Measurements from ENCODE around the gene ANLN. TPM values are rescaled to one million over a fixed set of nuclear protein-coding genes. Genes with fewer than 3 reads are reported as not detected.
"Not testable (repeated sequence)": the region's sequence is repeated elsewhere in the genome, so short reads cannot be mapped to it uniquely, and the experiment has no call there.

The ANLN gene
- total and polyA plus RNA-seq, 2 experiments from 2014 or later = 26.9 to 66.7 TPM

DNA sequence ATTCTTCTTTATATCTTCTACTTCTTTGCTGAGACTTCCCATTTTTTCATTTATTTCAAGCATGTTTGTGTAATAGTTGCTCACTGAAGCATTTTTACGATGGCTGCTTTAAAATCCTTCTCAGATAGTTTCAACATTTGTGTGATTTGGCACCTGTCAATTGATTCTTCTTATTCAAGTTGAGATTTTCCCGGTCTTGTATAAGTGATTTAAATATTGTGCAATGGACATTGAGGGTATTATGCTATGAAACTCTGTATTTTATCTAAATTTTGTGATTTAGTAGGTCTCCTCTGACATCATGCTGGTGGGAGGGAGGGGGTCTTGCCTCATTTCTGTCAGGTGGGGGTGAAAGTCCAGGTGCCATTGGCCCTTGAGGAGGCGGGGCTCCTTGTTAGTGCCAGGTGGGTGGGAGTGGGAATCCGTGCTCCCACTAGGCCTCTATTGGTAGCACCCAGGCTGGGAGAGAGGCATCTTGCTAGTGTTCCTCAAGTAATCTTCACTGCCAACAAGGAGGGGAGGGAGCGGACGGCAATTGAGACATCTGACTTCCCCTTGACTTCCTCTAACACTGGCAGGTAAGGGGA is 73.0 kb downstream of the ANLN start:
- H3K27ac Mint-ChIP-seq = no peak overlapping the region
- H3K36me3 Mint-ChIP-seq (ENCODE audit: low read depth) = peaks cover 8% of the 10 kb centered on the region; the same call in 1 of the 3 replicates
- no peak overlapping the region for H2AFZ ChIP-seq
- H3K27me3 ChIP-seq (ENCODE audit: insufficient read depth) = no peaks in the 10 kb centered on the region
- TF ChIP-seq ZNF114 (CRISPR knock-in tag; IDR thresholded peaks at IDR 0.05) (no peak), JUNB (IDR thresholded peaks at IDR 0.05; ENCODE audit: unreplicated experiment) (no peak), EZH2phosphoT487 (IDR thresholded peaks at IDR 0.05; ENCODE audit: unreplicated experiment) (no peak), STAT1 (IDR thresholded peaks at IDR 0.05; ENCODE audit: unreplicated experiment) (no peak), POLR2AphosphoS5 (IDR thresholded peaks at IDR 0.05; ENCODE audit: low read depth) (no peak)
- H3K27ac ChIP-seq (ENCODE audit: low read depth) = no peak overlapping the region
- H3K79me2 ChIP-seq (replicated peaks; ENCODE audit: insufficient read depth) = no peaks in the 10 kb centered on the region
- no peaks in the 10 kb centered on the region for H3K9me2 ChIP-seq (ENCODE audit: insufficient read depth)
- no peak overlapping the region for H3K4me2 ChIP-seq
- H3K4me1 Mint-ChIP-seq = no peaks in the 10 kb centered on the region
- H3K36me3 ChIP-seq (ENCODE audit: insufficient read depth) = no peaks in the 10 kb centered on the region
- ATAC-seq = no peak
- peaks cover 10% of the 10 kb centered on the region for H3K9me3 Mint-ChIP-seq
- no peak for DNase-seq (ENCODE audit: low spot score)
- no peaks in the 10 kb centered on the region for H4K20me1 ChIP-seq (replicated peaks; ENCODE audit: insufficient read depth)
- H3K4me1 ChIP-seq (ENCODE audit: insufficient read depth) = no peaks in the 10 kb centered on the region
- H3K27me3 Mint-ChIP-seq (ENCODE audit: insufficient read depth, low read depth, poor library complexity) = no peaks in the 10 kb centered on the region
- H3K4me3 Mint-ChIP-seq = no peak overlapping the region
- H3F3A ChIP-seq (replicated peaks; ENCODE audit: low read depth) = no peaks in the 10 kb centered on the region
- H3K4me3 ChIP-seq = no peak overlapping the region

GRCh38 chr7:36464271-36464670 is 74.6 kb downstream of the ANLN start:
- Histone ChIP-seq H3K4me3 (no peak overlapping the region), H3K27me3 (ENCODE audit: insufficient read depth) (no peaks in the 10 kb centered on the region), H3K79me2 (replicated peaks; ENCODE audit: insufficient read depth) (no peaks in the 10 kb centered on the region), H3K4me1 (ENCODE audit: insufficient read depth) (no peaks in the 10 kb centered on the region), H3K4me2 (no peak overlapping the region), H3F3A (replicated peaks; ENCODE audit: low read depth) (no peaks in the 10 kb centered on the region), H3K36me3 (ENCODE audit: insufficient read depth) (no peaks in the 10 kb centered on the region), H2AFZ (0 out of 2 replicates have a peak overlapping the region, but pooled peaks have one; percentile 10), H3K9me2 (ENCODE audit: insufficient read depth) (no peaks in the 10 kb centered on the region), H3K27ac (ENCODE audit: low read depth) (no peak overlapping the region), H4K20me1 (replicated peaks; ENCODE audit: insufficient read depth) (no peaks in the 10 kb centered on the region)
- no peak for ATAC-seq
- Mint-ChIP-seq H3K9me3 (peaks cover 10% of the 10 kb centered on the region), H3K27me3 (ENCODE audit: insufficient read depth, low read depth, poor library complexity) (no peaks in the 10 kb centered on the region), H3K4me1 (no peaks in the 10 kb centered on the region), H3K27ac (no peak overlapping the region), H3K4me3 (no peak overlapping the region), H3K36me3 (ENCODE audit: low read depth) (peaks cover 8% of the 10 kb centered on the region; the same call in 1 of the 3 replicates)
- DNase-seq (ENCODE audit: low spot score) = no peak
- TF ChIP-seq JUNB (IDR thresholded peaks at IDR 0.05; ENCODE audit: unreplicated experiment) (no peak), ZNF462 (CRISPR knock-in tag; IDR thresholded peaks at IDR 0.05) (no peak), CREB1 (CRISPR knock-in tag; IDR thresholded peaks at IDR 0.05; ENCODE audit: low read depth) (no peak)

DNA sequence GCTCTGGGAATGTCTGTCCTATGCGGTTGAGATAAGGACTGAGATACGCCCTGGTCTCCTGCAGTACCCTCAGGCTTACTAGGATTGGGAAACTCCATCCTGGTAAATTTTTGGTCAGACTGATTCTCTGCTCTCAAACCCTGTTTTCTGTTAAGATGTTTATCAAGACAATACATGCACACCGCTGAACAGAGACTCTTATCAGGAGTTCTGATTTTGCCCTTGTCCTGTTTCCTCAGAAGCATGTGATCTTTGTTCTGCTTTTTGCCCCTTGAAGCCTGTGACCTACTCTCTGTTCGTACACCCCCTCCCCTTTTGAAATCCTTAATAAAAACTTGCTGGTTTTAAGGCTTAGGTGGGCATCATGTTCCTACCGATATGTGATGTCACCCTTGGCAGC is 76.3 kb downstream of the ANLN start:
- H3K79me2 ChIP-seq (replicated peaks; ENCODE audit: insufficient read depth); H3K27ac ChIP-seq (ENCODE audit: low read depth); H3K27me3 ChIP-seq (ENCODE audit: insufficient read depth); H3K4me1 ChIP-seq (ENCODE audit: insufficient read depth); DNase-seq (ENCODE audit: low spot score); H3K4me3 ChIP-seq; H2AFZ ChIP-seq; H3K9me3 Mint-ChIP-seq; H3K4me3 Mint-ChIP-seq; H3K27ac Mint-ChIP-seq; H3K36me3 ChIP-seq (ENCODE audit: insufficient read depth); H3K9me2 ChIP-seq (ENCODE audit: insufficient read depth); H3K36me3 Mint-ChIP-seq (ENCODE audit: low read depth); H3K27me3 Mint-ChIP-seq (ENCODE audit: insufficient read depth, low read depth, poor library complexity); H4K20me1 ChIP-seq (replicated peaks; ENCODE audit: insufficient read depth); H3F3A ChIP-seq (replicated peaks; ENCODE audit: low read depth); H3K4me1 Mint-ChIP-seq; H3K4me2 ChIP-seq; ATAC-seq: not testable (repeated sequence)
